GM12801 (cell line): ENCODE measurements around the gene CDH6.

ENCODE experiments used
- CTCF ChIP-seq: IDR thresholded peaks from one replicate; pipeline ENCODE4 v1.5.1; 2011; ENCODE audit warnings: control low read depth; ENCODE audit not compliant: insufficient read length; ENCODE audit errors: extremely low read depth

Gene CDH6

GRCh38 chr5:31375999-31376720, 182.7 kb downstream of the CDH6 start:
- TF ChIP-seq CTCF = no peak

GRCh38 chr5:31377274-31377946, 183.9 kb downstream of the CDH6 start:
- TF ChIP-seq CTCF = no peak

DNA sequence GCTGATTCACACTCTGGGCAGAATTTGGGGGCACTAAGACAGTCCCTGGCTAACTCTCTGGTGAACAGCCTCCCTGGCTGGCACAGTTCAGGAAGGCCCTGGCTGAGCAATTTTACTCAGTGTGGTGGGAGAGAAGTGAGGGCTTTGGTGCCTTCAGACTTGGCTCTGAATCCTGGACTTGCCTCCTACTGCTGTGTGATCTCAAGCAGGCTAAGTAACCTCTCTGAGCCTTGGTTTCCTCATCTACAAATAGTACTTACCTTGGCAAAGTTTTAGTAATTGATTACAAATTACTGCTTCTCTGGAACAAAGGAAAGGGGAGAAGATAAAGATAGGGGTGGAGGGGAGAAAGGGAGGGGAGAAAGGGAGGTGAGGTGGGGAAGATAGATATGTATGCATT, 184.7 kb downstream of the CDH6 start:
- TF ChIP-seq CTCF = no peak
